ENCODE data around the gene CD2BP2. TPM values are rescaled to one million over a fixed set of nuclear protein-coding genes. Genes with fewer than 3 reads are reported as not detected.
A peak's percentile ranks its signal among the peaks of the same experiment; 100 is the strongest.

CD2BP2 gene
- total RNA-seq, 1 donor from 2014 or later: 87.8 TPM

- DNase-seq (no peak), ATAC-seq (ENCODE audit: low read depth) (no peak)
- intact Hi-C loops (cut with micrococcal nuclease): loop anchor here (2.0 to 10.0 kb wide), 4 partner anchors 155 to 777 kb away; partner anchors contain the start of genes SRCAP and ZNF768
- Mint-ChIP-seq H3K4me3 (peak overlapping the region; percentile 82), H3K9me3 (no peaks in the 10 kb centered on the region), H3K4me1 (peaks cover 49% of the 10 kb centered on the region), H3K36me3 (ENCODE audit: low read depth) (peaks cover 10% of the 10 kb centered on the region), H3K27ac (peak overlapping the region; percentile 86), H3K27me3 (no peaks in the 10 kb centered on the region)
- ChIA-PET CTCF (interaction anchor here (0.8 to 2.2 kb wide), 10 partner anchors 11 to 288 kb away, joined by 3 to 18 read pairs (median 6); partner anchors contain the start of genes CD2BP2, DCTPP1, SEPTIN1 and TBX6), POLR2A (interaction anchor here (0.5 to 3.9 kb wide), 25 partner anchors 7 to 555 kb away, joined by 3 to 39 read pairs (median 6); partner anchors contain the start of genes ALDOA, CD2BP2, CORO1A and DCTPP1)
- no peak for TF ChIP-seq CTCF (IDR thresholded peaks at IDR 0.05)
Observed at GRCh38 chr16:30371248-30371816, 16.2 kb upstream of the CD2BP2 start.

- no peaks in the 10 kb centered on the region for H3K9me3 Mint-ChIP-seq
- intact Hi-C loops (cut with micrococcal nuclease): loop anchor here (1.0 to 10.0 kb wide), 10 partner anchors 8 to 776 kb away; partner anchors contain the start of genes CD2BP2, FBRS, SRCAP and ZNF48
- peak within 1 kb of the TSS; percentile 86 for H3K27ac Mint-ChIP-seq
- ATAC-seq (ENCODE audit: low read depth) (peak; percentile 83), DNase-seq (peak; percentile 92)
- CTCF ChIA-PET: interaction anchor here (0.8 to 2.2 kb wide), 10 partner anchors 12 to 288 kb away, joined by 3 to 18 read pairs (median 6); partner anchors contain the start of genes CD2BP2, DCTPP1, SEPTIN1 and TBX6
- no peaks in the 10 kb centered on the region for H3K27me3 Mint-ChIP-seq
- peaks cover 52% of the 10 kb centered on the region for H3K4me1 Mint-ChIP-seq
- POLR2A ChIA-PET: interaction anchor here (0.6 to 3.9 kb wide), 26 partner anchors 8 to 555 kb away, joined by 3 to 39 read pairs (median 6); partner anchors contain the start of genes ALDOA, CD2BP2, CORO1A and DCTPP1
- H3K36me3 Mint-ChIP-seq (ENCODE audit: low read depth): peaks cover 13% of the 10 kb centered on the region
- no peak for TF ChIP-seq CTCF (IDR thresholded peaks at IDR 0.05)
- H3K4me3 Mint-ChIP-seq: peak within 1 kb of the TSS; percentile 87
Observed at GRCh38 chr16:30370456-30371247, 15.5 kb upstream of the CD2BP2 start, which contains the start of gene TBC1D10B. Gene TBC1D10B (minus strand): TSS chr16:30370494. CDS start chr16:30370183, 311 bp downstream.

GRCh38 chr16:30369938-30370455, 14.9 kb upstream of the CD2BP2 start:
- no peak for DNase-seq
- ChIA-PET POLR2A (interaction anchor here (1.0 to 3.9 kb wide), 15 partner anchors 10 to 290 kb away, joined by 3 to 39 read pairs (median 7); partner anchors contain the start of genes CD2BP2, CORO1A, DCTPP1 and ITGAL), CTCF (interaction anchor here (1.9 kb wide), 1 partner anchor 15 kb away, joined by 7 read pairs; the partner anchor contains the start of gene CD2BP2)
- Mint-ChIP-seq H3K36me3 (ENCODE audit: low read depth) (peaks cover 19% of the 10 kb centered on the region), H3K27ac (no peak overlapping the region), H3K9me3 (no peaks in the 10 kb centered on the region), H3K27me3 (no peaks in the 10 kb centered on the region), H3K4me3 (peak overlapping the region; percentile 82), H3K4me1 (peaks cover 52% of the 10 kb centered on the region)
- no peak for TF ChIP-seq CTCF (IDR thresholded peaks at IDR 0.05)
- ATAC-seq (ENCODE audit: low read depth): peak; percentile 0
- intact Hi-C loops (cut with micrococcal nuclease): loop anchor here (1.0 to 10.0 kb wide), 10 partner anchors 8 to 775 kb away; partner anchors contain the start of genes CD2BP2, FBRS, SRCAP and ZNF48

- peak overlapping the region; percentile 63 for H3K27ac Mint-ChIP-seq
- no peaks in the 10 kb centered on the region for H3K9me3 Mint-ChIP-seq
- H3K36me3 Mint-ChIP-seq (ENCODE audit: low read depth): peaks cover 25% of the 10 kb centered on the region
- TF ChIP-seq CTCF (IDR thresholded peaks at IDR 0.05): no peak
- H3K4me1 Mint-ChIP-seq: peaks cover 52% of the 10 kb centered on the region
- H3K27me3 Mint-ChIP-seq: no peaks in the 10 kb centered on the region
- H3K4me3 Mint-ChIP-seq: peak overlapping the region; percentile 87
- no peak for DNase-seq
- POLR2A ChIA-PET: interaction anchor here (0.6 to 3.9 kb wide), 8 partner anchors 9 to 166 kb away, joined by 3 to 39 read pairs (median 6); partner anchors contain the start of genes CD2BP2, SEPTIN1, ZNF747 and ZNF771
- intact Hi-C loops (cut with micrococcal nuclease): no loop called here
- no peak for ATAC-seq (ENCODE audit: low read depth)
- CTCF ChIA-PET: interaction anchor here (1.1 to 1.4 kb wide), 2 partner anchors 26 to 40 kb away, joined by 4 to 7 read pairs; partner anchors contain the start of gene ZNF48
Observed at GRCh38 chr16:30369091-30369937, 14.2 kb upstream of the CD2BP2 start.

All from activated B cell treated with CpG ODN at 0.5 μM for 24 hours (primary cell).